IPS-20b (cell line): ENCODE results near the gene ATP2C1.

Experiments used
- H3K27ac ChIP-seq: one replicate; pipeline ENCODE4 v1.5.1; 2013; ENCODE audit warnings: low read length
- H3K27me3 ChIP-seq: 2 replicates; pipeline ENCODE4 v1.6.1; 2013; ENCODE audit warnings: mild to moderate bottlenecking, low read length, inconsistent platforms; ENCODE audit not compliant: insufficient read depth
- H3K36me3 ChIP-seq: 2 replicates; pipeline ENCODE4 v1.6.1; 2013; ENCODE audit warnings: low read depth, mild to moderate bottlenecking, inconsistent platforms, low read length, moderate library complexity; ENCODE audit not compliant: insufficient read depth
- H3K4me1 ChIP-seq: 2 replicates; pipeline ENCODE4 v1.6.1; 2013; ENCODE audit warnings: mild to moderate bottlenecking, control low read depth, inconsistent platforms, low read length, moderate library complexity; ENCODE audit not compliant: insufficient read depth
- H3K4me3 ChIP-seq: 2 replicates; pipeline ENCODE4 v1.5.1; 2013; ENCODE audit warnings: mild to moderate bottlenecking, low read length, inconsistent platforms
- H3K9ac ChIP-seq: 2 replicates; pipeline ENCODE4 v1.6.1; 2013; ENCODE audit warnings: low read depth, mild to moderate bottlenecking, inconsistent platforms, low read length, moderate library complexity
- H3K9me3 ChIP-seq: 2 replicates; pipeline ENCODE4 v1.6.1; 2013; ENCODE audit warnings: mild to moderate bottlenecking, low read depth, low read length, inconsistent platforms; ENCODE audit not compliant: insufficient read depth

ATP2C1 gene

DNA sequence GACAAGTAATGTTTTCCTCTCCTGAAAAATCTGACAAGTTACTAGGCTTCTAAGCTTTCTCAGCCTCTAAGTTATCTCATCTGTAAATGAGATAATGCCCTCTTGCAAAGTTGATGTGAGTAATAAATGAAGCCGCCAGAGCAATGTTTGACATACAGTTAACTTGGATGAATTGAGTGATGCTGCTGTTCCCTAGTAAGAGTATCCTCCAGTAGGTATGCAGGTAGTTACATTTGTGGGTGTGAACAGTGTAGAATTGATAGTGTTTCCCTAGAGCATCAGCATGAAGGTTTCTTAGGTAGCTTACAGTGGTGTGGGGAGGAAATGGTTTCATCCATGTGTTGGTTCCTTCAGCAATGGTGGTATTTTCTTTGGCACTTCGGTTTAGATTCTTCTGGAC, 3.4 kb downstream of the ATP2C1 start:
- Histone ChIP-seq H3K9me3 (no peaks in the 10 kb centered on the region), H3K36me3 (no peaks in the 10 kb centered on the region), H3K9ac (no peak overlapping the region), H3K27me3 (no peaks in the 10 kb centered on the region), H3K27ac (no peak overlapping the region), H3K4me3 (no peak overlapping the region), H3K4me1 (peaks cover 49% of the 10 kb centered on the region)

DNA sequence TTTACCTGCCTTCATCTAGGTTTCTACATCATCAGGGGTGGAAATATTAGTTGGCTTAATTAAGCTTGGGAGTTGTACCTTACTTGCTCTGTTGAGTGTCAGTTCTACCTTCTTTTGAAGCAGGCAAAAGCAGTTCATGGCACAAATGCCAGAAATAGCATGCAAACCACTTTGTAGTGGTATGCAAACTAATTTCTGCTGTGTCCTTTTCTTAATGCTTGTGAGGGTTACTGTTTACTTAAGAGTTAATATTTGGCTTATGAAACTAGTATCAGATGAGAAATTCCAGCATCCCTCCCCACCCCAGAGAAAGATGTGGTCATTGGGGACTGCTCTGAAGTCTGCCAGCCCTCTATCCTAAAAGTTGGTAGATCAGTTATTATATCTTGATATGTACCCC, 7.1 kb downstream of the ATP2C1 start:
- H3K4me3 ChIP-seq, result no peak overlapping the region
- no peaks in the 10 kb centered on the region for H3K36me3 ChIP-seq
- no peaks in the 10 kb centered on the region for H3K27me3 ChIP-seq
- no peak overlapping the region for H3K27ac ChIP-seq
- H3K9ac ChIP-seq, result no peak overlapping the region
- no peaks in the 10 kb centered on the region for H3K9me3 ChIP-seq
- peaks cover 43% of the 10 kb centered on the region for H3K4me1 ChIP-seq

DNA sequence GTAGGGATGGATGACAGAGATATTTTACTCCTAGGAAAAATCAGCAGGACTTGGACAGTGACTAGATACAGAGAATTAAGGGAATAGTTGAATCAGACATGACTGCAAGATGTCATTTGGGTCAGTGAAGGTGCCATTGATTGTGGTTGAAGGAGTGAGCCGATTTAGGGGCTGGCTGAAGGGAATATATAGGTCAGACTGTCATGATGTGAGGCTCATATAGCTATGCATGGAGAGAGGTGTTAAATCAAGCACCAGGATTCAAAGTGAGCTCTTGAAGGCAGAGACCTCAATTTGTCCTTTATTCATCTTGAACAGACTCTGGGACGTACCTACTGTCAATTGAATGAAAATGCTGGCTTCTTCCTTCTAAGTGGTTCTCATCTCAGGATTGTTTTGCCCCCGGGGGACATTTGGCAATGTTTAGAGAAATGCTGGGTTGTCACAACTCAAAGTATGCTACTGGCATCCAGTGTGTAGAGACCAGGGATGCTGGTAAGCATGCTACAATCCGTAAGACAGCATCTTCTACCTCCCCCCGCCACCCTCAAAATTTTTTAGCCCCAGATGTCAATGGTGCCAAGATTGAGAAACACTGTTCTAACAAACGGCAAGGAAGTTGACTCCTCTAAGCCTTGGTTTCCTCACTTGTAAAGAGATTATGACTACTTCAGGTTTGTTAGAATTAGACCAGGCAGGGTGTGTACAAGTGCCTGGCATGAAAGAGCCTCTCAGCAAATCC, 7.8 kb downstream of the ATP2C1 start:
- no peak overlapping the region for H3K4me3 ChIP-seq
- no peaks in the 10 kb centered on the region for H3K9me3 ChIP-seq
- H3K36me3 ChIP-seq, result no peaks in the 10 kb centered on the region
- peaks cover 36% of the 10 kb centered on the region for H3K4me1 ChIP-seq
- no peak overlapping the region for H3K27ac ChIP-seq
- no peak overlapping the region for H3K9ac ChIP-seq
- no peaks in the 10 kb centered on the region for H3K27me3 ChIP-seq

DNA sequence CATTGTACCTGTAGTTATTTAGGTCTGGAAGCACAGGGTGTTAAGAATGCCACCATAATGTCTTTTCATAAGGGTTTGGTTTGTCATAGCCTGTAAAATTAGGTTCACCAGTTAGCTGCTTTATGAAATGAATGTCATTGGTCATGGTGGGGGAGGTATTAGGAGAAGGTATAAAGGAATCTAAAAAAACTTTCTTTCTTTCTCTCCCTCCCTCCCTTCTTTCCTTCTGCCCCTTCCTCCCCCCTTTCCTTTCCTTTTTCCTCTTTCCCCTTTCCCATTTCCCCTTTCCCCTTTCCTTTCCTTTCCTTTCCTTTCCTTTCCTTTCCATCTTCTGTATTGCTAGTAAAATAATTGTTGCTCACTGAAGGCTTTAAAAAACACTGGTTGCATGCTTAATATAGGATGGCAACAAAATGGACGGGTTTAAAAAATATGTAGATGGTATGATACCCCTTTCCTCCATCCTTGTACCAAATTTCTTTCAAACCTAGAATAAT, 9.6 kb downstream of the ATP2C1 start:
- Histone ChIP-seq H3K27ac (no peak overlapping the region), H3K4me3 (no peak overlapping the region), H3K27me3 (no peaks in the 10 kb centered on the region), H3K4me1 (peaks cover 19% of the 10 kb centered on the region), H3K9ac (no peak overlapping the region), H3K9me3 (no peaks in the 10 kb centered on the region), H3K36me3 (no peaks in the 10 kb centered on the region)

DNA sequence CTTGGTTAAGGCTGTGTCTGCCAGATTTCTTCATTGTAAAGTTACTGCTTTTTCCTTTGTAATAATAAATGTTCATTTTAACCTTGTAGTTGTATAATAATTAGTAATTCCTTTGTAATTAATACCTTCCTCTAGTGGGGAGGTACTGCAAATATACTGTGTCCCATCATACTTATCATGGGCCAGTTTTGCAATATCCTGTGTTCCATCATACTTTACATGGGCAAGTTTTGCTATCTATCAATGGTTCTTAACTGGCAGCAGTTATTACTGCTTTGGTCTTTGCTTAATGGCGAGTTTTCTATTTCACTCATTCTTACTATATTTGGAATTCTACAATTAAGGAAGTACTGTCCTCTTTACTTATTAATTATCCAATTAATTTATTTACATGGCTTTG, 10.6 kb downstream of the ATP2C1 start:
- Histone ChIP-seq H3K9ac (no peak overlapping the region), H3K4me3 (no peak overlapping the region), H3K4me1 (peaks cover 9% of the 10 kb centered on the region; the same call in 1 of the 2 replicates), H3K27ac (no peak overlapping the region), H3K27me3 (no peaks in the 10 kb centered on the region), H3K36me3 (no peaks in the 10 kb centered on the region), H3K9me3 (no peaks in the 10 kb centered on the region)

DNA sequence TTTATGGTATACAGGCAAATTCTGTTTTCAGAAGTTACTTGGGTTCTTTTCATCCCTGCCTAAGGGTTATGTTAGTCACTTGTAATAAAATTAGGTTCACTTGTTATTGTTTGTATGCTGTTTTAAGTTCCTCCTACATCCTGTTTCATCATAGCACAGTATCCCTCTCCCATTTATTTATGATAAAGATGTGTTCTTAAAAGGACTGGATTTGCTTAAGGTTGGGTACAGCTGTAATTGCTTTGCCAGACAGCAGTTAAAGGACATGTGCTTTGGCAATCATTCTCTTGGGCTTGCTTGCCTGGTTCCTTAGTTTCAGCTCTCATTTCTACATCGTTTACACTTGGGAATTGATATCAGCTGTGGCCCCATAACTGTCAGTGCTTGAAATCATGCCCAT, 11.7 kb downstream of the ATP2C1 start:
- Histone ChIP-seq H3K4me1 (peaks cover 6% of the 10 kb centered on the region; the same call in 1 of the 2 replicates), H3K27me3 (no peaks in the 10 kb centered on the region), H3K4me3 (no peak overlapping the region), H3K36me3 (no peaks in the 10 kb centered on the region), H3K9ac (no peak overlapping the region), H3K27ac (no peak overlapping the region), H3K9me3 (no peaks in the 10 kb centered on the region)

DNA sequence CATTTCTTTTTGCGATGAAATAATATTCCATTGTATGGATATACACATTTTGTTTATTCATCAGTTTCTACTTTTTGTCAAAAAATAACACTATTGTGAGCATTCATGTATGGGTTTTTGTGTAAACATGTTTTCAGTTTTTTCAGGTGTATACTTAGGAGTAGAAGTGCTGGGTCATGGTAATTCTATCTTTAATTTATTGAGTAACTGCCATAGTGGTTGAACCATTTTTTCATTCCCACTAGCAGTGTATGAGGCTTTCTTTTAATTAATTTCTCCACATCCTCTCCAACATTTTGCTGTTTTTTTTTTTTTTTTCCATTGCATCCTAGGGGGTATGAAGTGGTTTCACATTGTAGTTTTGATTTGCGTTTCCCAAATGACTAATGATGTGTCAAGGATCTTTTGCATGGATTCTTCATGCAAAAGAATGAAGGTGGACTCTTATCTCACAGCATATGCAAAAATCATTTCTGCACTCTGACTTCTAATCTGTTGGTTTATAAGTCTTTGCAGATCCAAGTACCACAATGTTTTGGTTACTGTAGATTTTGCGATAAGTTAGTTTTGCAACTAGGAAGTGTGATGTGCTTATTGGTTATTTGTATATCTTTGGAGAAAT, 12.6 kb downstream of the ATP2C1 start:
- Histone ChIP-seq H3K27ac (no peak overlapping the region), H3K9me3 (no peaks in the 10 kb centered on the region), H3K4me1 (peaks cover 6% of the 10 kb centered on the region; the same call in 1 of the 2 replicates), H3K27me3 (no peaks in the 10 kb centered on the region), H3K9ac (no peak overlapping the region), H3K4me3 (no peak overlapping the region), H3K36me3 (no peaks in the 10 kb centered on the region)

DNA sequence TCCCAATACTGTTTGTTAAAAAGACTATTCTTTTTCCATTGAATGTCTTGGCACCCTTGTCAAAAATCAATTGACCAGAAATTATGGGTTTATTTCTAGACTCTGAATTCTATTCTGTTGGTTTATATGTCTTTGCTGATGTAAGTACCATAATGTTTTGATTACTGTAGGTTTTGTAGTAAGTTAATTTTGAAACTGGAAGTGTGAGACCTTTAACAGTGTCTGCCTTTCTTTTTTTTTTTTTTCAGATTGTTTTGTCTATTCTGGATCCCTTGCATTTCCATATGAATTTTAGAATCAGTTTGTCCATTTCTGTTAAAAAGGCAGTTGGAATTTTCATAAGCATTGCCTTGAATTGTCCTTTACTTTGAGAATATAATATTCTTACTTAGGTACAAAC, 13.6 kb downstream of the ATP2C1 start:
- H3K4me3 ChIP-seq, result no peak overlapping the region
- H3K27me3 ChIP-seq, result no peaks in the 10 kb centered on the region
- no peaks in the 10 kb centered on the region for H3K36me3 ChIP-seq
- H3K9ac ChIP-seq, result no peak overlapping the region
- H3K4me1 ChIP-seq, result no peaks in the 10 kb centered on the region
- no peak overlapping the region for H3K27ac ChIP-seq
- no peaks in the 10 kb centered on the region for H3K9me3 ChIP-seq

DNA sequence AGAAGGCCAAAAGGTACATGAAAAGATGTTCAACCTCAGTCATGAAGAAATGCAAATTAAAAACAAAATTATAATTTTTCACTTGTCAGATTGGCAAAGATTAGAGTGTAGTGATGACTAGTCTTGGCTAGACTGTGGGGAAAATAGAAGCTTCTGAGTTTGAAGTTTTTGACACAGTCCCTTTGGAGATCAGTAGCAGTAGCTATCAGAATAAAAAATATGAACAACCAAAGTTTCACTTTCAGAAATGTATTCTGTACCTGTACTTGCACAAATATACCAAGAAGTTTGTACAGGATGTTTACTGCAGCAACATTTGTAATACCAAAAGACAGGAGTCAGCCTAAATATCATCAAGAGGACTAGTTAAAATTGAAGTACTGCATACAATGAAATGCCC, 14.1 kb downstream of the ATP2C1 start:
- Histone ChIP-seq H3K36me3 (no peaks in the 10 kb centered on the region), H3K27me3 (no peaks in the 10 kb centered on the region), H3K27ac (no peak overlapping the region), H3K9me3 (no peaks in the 10 kb centered on the region), H3K4me3 (no peak overlapping the region), H3K4me1 (no peaks in the 10 kb centered on the region), H3K9ac (no peak overlapping the region)

DNA sequence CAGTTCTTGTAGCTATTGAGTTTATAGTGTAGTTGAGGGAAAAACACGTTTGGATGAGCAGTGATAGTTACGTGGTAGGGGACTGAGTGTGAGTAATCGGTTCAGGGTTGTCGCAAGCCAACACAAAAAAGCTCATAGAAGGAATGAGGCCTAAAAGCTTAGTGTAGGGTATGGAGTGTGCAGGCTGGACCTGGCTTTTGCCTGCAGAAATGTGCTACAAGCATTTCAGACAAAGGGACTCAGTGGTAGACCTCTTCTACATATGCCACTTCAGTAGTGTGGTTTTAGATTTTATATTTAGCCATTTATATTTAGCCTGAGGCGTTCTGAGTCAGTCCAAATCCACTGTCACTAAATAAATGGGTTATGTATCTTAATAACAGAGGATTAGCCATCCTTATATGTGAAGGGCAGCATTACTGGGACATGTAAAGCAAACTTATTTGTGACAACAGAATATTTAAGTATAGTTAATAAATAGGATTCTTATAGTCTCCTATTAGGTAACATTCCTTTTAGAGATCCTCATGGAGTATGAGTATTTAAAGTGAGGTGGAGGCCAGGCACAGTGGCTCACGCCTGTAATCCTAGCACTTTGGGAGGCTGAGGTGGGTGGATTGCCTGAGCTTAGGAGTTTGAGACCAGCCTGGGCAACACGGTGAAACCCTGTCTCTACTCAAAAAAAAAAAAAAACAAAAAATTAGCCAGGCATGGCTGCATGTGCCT, 21.8 kb downstream of the ATP2C1 start:
- H3K27ac ChIP-seq, result no peak overlapping the region

DNA sequence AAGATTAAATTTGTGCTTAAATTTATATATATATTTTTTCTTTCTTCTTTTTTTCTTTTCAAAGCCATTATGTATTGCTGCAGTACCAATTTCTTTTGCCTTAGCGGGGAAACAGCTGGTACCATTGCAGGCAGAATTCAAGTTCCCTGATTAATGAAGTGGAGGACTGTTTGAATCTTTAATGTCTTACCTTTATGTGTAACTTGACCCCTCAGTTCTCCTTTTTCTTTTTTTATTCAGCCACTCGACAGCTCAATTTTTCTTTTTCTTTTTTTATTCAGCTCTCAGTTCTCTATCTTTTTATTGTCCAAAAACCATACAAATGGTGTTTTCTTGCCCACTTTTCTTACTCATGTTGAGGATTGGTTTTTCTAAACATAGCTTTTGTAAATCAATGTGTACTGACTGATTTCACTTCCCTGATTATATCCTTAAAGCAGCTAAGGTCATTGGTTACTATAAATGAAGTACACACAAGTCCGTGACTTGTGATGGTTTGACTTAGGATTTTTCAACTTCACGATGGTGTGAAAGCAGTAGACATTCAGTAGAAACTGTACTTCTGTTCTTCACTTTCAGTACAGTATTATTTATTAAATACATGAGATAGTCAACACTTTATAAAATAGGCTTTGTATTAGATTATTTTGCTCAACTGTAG, 22.8 kb downstream of the ATP2C1 start:
- Histone ChIP-seq H3K27me3 (no peaks in the 10 kb centered on the region), H3K9ac (no peak overlapping the region), H3K27ac (no peak overlapping the region), H3K4me3 (no peak overlapping the region), H3K4me1 (no peaks in the 10 kb centered on the region), H3K9me3 (no peaks in the 10 kb centered on the region), H3K36me3 (no peaks in the 10 kb centered on the region)

More for the DNA sequence above, 21.8 kb downstream of the ATP2C1 start:
- Histone ChIP-seq H3K9me3 (no peaks in the 10 kb centered on the region), H3K4me1 (no peaks in the 10 kb centered on the region), H3K27me3 (no peaks in the 10 kb centered on the region), H3K9ac (no peak overlapping the region), H3K36me3 (no peaks in the 10 kb centered on the region), H3K4me3 (no peak overlapping the region)
